Brain pericyte (primary cell): ENCODE results near the gene AUTS2.

ENCODE experiments used
- DNase-seq: peaks from one replicate; pipeline ENCODE4 v3.0.0-alpha.2; 2012; ENCODE audit warnings: low read depth, low spot score

The AUTS2 gene

DNA sequence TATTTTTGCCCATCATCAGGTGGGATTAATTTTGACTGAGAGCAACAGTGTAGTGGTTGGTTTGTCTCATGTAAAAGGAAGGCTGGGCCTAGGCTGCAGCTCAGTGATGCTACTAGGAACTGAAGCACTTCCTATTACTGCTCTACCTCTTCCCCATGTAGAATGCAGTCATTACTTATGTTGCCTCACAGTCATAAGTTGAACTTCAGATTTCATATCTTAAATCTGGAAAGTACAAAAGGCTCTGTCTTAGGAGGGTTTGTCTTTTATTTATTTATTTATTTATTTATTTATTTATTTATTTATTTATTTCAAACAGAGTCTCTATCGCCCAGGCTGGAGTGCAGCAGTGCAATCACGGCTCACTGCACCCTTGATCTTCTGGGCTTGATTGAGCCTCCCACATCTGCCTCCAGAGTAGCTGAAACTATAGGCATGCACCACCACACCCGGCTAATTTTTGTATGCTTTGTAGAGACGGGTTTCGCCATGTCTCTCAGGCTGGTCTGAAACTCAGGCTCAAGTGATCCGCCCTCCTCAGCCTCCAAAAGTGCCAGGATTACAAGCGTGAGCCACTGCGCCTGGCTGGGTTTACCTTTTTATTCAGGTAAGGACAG lies 812.0 kb downstream of the AUTS2 start:
- no peak for DNase-seq

DNA sequence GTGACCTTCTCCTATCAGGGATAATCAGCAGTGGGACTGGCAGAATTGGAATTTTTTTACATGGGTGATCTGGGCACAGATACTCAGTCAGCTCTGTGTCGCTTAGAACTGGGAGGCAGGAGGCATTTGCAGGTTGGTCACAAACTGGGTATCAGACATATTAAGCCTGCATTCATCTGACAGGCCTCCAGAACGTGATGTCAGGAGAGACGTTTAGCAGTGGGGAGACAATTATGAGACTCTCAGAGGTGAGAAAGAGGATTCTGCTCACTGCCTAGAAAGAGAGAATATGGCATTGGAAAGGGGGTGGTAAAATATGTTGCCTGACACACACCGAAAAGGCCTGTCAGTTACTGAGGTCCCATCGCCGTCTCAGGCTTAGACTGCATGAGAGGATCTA lies 816.1 kb downstream of the AUTS2 start:
- DNase-seq, result no peak

DNA sequence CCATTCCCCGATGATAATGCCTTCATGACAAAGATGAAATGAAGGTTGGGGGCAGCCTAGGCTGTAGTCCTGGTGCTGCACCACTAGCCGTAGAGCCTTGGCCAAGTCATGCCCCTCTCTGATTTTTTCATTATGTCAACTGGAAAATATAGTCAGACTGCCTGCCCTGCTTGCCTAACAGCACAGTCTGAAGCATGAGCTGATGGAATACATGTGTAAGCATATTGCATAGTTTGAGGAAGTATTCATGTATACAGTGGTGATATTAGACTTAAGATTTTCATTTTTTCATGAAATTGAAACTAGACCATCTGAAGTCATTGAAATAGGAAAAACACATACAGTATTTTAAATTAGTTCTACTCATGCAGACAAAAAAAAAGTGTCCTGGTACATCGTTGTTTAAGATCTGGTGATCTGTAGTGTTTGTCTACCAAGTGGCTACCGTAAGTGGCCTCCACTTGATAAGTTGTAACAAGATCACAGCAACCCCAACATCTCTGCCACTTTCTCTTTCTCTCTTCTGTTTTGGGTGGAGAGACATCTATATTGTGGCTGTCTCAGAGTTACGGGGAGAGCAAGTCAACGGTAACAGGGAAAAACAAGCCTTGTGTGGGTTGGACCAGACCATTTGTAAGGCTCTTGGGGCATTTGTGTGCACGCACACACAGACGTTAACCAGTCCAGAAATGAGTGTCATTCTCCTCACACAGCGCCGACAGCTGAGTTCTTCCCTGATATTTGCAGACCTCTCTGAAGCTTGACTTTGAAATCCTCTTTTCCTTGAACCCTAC lies 817.1 kb downstream of the AUTS2 start:
- DNase-seq, result no peak

DNA sequence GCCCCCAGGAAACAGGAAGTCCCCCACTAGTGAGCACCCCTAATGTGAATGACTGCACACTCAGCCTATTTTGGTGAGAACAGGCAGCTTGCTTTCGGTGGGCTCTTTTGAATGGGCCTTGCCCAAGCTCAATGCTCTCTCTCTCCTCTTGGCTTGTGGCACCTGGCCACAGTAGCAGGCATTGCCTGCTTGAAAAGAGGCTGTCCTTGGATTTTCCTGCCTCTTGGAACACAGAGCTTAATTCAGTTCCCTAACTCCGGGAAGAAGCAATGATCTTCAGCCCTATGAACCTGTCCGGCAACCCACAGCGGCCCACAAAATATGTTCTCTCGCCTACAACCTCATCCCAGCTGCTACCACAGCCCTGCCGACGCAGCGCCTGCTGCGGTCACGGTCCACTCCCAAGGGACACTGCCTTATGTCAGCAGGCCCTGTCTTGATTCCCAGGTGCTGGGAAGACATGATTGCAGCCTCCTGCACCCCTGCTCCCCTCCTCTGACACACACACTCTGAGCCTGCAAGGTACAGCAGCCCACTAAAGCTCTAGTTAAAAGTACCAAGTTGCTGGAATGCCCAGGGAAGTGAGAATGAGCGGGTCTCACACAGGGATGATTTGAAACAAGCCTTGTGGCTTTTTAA lies 818.2 kb downstream of the AUTS2 start:
- DNase-seq, result no peak

DNA sequence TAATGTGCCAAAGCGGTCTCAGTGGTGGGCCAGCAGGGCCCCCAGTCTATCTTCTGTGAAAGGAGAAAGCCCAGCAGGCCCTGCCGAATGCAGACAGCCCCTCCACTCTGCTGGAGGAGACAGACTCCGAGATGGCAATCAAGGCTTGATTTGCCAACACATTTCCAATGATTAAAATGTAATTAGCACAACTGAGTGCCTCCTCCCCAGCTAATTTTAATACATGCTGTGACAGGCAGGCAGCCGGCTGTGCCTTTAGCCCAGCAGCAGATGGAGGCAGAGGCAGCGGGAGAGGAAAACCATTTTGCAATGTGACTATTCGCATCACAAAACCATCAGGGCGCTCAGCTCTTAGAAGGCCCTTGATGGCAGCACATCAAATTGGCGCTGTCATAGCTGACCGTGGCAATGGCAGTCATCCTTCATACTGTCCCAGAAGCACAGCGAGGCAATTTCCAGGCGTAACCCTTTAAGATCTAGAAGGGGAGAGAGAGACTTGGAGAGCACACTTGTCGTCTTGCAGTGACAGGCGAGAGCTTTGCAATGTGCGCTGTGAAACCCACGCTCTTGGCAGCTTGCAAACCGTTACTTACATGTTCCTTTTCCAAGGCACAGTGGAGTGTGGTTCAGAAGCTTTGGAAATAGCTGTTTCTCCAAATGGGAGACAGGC lies 818.8 kb downstream of the AUTS2 start:
- DNase-seq, result no peak

DNA sequence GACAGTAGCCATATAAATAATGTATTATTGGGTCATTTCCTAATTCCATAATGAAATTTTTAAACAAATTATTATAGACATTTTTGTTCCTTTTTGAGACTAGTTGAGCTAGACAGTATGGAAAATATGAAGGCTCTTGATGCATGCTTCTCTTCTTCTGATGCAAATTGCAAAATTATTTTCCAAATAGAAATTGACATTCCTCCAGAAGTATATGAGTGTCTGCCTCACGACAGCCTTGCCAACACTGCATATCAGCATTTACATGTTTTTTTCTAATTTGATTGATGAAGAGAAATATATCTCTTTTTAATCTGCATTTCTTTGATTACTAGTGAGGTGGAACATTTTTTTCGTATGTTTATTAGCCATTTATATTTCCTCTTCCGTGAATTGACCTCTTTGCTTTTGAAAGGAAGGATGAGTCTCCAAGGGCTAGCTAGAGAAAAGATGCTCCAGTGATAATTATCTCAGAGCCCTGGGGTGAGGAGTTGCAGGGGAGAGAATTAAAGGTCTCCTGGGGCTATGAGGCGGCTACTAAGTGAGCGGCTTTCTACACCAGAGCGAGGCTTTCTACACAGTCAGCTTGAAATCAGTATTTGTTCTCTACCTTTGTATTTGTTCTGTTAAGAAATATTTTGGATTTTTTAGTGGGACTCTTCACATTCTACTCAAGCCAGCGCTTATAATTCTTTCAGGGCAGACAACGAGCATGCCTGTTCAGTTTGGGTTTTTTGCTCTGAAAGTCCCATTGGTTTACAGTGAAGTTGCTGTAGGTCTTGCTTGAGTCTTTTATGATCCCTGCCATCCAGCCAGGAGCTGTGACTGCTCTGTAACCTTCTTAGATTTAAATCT lies 821.5 kb downstream of the AUTS2 start:
- DNase-seq, result no peak

DNA sequence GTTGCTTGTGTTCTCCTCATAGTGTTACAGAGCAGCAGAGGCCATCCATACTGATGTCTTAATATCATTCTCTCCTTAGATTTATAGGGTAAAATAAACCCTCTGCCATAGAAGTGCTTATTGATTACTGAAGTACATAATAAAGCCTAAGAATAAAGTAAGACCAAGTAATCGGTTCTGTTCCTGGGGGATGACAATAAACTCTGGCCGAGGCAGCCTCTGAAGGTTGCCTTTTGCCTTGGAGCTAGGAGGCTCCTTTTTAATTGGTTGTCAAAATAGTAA lies 822.0 kb downstream of the AUTS2 start:
- no peak for DNase-seq

DNA sequence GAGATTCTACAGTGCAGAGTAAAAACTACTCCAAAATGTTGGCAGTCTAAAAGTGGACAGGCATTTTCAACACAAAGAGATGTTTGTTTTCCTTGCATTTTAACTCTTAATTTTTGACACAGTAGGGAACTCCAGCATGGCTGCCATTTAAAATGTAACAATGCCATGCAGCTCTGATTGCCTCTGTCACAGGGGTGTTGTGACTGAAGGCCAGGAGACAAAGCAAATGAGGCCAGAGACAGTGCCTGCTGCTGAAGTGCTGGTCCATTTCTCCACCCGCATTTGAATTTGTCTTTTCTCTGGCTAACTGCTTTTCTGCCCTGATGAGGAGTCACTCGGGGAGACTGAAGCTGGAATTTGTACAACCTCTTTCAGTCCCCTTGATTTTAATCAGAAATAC lies 823.0 kb downstream of the AUTS2 start:
- DNase-seq, result no peak

DNA sequence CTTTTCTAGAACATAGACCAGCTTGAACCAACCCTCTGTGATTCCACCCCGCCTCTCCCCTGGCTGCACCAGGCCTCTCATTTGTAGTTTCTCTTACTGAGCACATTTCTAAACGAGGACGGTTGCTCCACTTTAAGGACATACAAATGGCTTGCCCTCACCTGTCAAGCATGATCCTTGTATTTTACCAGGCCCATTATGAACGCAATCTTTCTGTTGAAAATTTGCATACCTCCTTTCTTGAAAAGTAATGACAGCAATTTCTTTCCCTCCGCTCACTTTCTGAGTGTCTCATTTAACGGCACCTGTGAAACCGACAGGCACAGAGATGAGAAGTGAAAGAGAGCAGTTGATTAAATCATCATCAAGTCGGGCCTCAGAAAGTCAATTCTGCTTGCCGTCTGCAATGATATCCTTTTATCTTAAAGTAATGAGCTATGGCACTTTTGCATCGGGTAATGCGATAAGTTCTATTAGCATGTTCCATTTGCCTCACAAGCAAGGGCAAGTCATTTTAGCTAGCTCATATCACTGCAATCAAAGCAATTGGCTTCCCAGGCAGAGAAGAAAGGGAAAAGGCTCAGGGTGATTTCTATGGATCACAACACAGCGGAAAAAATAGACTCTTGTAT lies 828.1 kb downstream of the AUTS2 start:
- DNase-seq, result no peak

DNA sequence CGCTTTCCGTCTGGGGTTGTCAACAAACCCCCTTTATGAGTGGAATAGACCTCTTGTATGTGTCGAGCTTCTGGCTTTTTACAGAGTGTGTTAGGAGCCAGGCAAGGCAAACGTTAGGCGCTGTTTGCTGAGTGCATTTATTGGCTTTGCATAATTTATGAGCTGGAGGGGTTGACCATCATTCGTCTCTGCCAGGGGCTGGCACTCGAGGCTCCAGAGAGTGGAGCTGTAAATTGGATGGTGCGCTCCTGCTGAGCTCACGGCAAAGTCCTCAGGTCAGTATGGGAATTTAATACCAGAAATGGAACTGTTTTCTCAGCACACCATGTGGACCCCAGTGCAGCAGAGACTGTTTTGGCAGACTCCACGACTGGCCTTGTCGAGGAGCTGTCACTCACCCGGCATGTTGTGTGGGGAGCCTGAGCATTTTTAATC lies 834.3 kb downstream of the AUTS2 start:
- DNase-seq, result no peak

DNA sequence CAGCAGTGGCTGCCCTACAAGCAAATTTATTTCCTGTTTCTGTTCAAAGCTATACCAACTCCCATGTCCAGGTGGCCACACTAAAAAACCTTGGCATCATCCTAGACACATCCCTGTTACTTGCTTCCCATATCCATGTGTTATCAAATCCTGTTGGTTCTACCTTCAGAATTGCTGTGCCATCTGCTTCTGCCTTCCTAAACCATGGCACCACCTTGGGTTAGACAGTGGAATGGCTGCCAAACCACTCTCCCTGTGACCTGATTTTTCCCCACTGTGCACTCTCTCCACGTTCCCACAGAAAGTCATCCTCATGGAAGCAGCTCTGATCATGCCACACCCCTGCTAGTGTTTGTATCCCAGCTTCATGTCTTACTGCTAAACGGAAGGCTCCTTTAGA lies 836.1 kb downstream of the AUTS2 start:
- DNase-seq, result no peak

DNA sequence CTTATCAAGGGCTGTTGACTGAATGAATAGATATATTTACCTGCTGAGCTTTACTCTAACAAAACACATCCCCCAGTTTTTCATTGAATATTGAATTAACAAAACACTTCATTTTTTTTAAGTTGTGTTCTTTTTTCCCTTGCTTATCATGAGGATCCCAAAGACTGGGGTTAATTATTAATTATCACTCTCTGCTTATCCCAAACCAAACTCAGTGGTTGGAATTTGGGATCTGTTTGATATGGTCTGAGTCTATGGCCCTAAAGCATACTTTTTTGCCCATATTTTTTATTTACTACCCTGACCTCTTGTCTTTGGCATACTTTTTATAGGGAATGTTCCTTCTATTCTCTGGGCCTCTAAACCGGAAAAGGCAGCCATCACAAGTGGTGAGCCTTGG lies 836.5 kb downstream of the AUTS2 start:
- DNase-seq, result no peak

DNA sequence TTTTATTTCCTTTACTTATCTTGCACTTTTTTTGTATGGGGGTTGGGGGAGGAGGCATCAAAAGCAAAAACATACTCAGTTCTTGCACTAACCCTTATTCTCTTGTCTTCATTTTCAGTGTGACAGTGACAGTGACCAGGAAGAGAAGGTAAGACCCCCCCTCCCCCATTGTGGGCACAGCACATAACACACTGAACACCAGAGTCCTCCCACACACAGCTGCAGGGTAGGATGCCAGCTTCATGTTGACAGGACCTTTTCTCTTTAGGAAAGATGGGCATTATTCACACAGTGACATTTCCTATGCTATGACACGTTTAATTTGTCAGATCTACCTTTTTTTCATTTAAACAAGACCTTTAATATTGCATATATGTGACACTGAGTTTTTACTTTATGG lies 837.4 kb downstream of the AUTS2 start:
- no peak for DNase-seq

DNA sequence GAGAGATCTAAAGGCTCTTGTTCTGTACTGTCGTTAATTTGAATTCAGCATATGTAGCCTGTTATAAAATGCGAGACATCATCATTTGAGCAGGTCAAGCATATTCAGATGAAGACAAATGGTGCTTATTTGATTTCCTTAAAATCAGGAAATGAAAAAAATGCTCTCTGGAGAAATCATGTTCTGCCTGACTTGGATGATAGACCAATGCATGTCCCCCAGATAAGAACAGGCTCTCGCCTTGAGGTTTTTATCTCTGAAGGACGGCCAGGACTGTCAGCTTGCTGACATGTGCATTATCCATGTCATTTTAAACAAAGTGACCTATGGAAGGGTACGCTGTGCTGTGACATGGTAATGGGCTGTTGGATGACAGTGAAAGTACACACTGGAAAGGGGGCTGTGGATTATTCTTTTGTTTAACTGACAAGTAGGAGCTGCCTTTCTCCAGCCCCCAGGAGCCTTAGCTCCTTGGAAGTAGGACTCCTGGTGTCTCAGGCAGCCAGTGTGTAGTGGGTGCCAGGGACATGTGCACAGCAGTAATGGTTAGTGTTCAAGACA lies 838.6 kb downstream of the AUTS2 start:
- no peak for DNase-seq

DNA sequence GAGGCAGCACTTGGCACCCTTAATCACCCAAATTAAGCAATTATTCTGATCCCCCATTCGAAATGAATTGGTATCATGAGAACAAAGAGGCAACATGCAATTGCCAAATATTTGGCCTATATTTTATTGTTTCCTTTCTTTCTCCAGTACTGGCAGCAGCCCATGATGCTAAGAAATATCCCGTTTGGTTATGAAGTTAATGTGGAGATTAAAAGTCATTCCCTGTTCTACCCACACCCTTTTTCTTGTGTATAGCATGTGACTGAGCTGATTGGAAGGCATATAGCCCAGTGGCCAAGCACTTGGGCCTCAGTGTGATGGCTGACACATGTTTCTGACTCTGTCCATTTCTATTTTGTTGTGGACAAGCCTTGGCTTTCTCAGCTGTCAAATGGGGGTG lies 841.4 kb downstream of the AUTS2 start:
- DNase-seq, result no peak

DNA sequence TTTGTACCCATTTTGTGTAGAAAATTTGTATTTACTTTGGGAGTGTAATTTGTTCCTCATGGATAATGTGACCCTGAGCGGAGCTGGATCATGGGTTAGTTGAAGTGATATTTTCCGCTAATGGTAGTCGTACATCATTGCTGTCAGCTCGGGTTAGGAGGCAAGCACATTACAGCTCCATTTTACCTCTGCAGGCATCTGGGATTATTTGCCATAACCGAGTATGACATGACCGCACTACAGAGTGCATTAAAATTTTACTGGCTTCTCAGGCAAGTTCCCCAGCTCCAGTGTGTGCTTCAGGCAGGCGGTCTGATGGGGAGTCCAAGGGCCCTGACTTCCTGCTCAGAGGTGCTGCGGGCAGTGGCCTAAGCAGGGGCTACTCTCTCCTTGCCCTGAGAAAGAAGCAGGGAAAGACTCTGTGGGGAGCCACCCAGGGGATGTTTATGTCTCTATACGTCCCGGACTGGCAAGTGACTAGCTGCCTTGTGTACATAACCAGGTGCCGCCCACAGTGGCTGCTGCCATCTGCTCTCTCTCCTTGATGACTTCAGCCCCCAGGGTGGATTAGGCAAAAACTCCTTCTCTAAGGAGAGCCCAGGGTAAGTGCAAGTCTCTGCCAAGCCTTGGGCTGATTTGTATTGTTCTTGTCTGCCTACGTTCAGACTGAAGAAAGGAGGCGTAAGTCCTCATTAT lies 848.3 kb downstream of the AUTS2 start:
- DNase-seq, result no peak

DNA sequence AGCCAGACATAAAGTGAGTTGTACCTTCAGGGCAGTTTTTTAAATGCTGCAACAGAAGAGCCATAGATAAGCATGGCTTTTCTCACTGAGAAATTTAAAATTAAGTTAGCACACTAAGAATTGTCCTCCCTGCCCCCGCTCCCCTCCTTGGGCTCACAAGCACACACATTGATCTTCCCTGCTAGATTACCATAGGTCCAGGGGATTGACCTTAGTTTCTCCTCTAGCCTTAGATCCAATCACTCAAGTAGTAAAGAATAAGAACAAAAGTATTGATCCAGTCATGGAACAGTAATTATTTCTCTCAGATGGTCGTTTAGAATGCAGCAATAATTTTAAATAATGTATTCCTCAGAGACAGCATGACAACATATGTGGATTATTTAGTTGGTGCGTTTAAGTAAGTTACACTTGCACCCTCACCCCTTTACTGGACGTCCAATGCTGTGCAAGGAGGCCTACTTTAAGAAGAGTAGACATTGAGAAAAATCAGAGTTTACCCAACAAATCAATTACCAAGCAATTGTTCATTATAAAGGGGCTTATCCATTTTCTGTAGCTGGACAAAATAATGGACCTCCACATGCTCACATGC lies 850.1 kb downstream of the AUTS2 start:
- DNase-seq, result no peak

DNA sequence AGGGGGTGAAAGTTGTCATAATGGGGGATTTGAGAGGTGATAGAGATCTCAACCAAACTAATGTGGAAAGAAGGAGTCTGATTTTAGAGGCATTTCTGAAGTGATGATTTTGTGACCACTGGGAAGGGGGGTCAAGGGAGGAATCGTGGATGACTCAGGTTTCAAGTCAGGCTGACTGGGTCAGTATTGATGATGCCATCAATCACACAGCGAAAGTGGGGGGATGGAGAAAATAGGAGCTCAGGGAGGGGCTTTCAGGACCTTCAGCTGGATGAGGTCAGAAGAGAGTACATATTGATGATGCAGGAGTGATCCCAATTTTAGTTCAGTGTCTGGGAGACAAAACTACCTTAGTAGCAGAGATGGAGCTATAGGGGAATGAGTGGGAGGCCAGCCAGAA lies 852.5 kb downstream of the AUTS2 start:
- DNase-seq, result no peak

DNA sequence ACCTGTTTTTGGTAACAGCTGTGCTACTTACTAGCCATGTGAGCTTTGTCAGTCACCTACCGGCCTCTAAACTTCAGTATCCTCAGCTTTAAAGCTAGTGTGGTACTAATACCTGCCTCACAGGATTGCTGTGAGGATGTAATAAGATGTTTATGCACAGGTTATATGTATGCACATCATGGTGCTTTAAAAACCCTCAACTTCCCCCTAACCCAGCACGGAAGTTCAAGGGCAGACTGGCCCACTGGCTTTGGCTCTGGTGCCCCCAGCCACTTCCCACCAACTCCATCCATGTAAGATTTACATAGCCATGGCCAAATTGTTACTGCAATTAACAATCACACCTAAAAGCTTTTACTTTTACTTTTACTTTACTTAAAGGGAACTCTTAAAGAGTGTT lies 857.6 kb downstream of the AUTS2 start:
- DNase-seq, result no peak

DNA sequence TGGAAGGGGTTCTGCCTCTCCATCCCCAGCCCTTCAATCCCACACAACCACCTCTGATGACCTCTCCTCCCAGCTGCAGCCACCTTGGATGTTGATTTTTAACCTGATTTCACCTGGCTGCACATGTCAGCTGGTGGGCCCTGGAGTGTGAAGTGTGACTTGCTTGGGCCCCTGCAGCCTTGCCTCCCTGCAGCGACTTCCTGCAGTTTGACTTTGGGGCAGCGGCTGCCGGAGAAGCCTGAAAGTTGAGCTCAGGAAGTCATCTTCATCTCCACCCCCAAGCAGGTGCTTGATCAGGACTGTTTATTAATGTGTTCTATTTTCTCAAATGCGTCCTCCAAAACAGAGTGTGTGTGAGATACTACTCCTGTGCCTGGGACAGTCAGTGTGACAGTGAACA lies 858.4 kb downstream of the AUTS2 start:
- no peak for DNase-seq
